Brain microvascular endothelial cell (primary cell): ENCODE measurements around the gene RBM38.

Source experiments
- DNase-seq: peaks from one replicate; pipeline ENCODE4 v3.0.0-alpha.2; 2020
- H3K27ac ChIP-seq: fragments of 250-450 bp; sonication (Bioruptor Pico); 2 replicates; pipeline ENCODE4 v1.5.1; 2020; ENCODE audit warnings: mild to moderate bottlenecking, moderate library complexity
- H3K27me3 ChIP-seq: fragments of 250-450 bp; sonication (Bioruptor Pico); replicated peaks from 2 replicates; pipeline ENCODE4 v1.5.1; 2020; ENCODE audit warnings: mild to moderate bottlenecking
- H3K36me3 ChIP-seq: fragments of 250-450 bp; sonication (Bioruptor Pico); replicated peaks from 2 replicates; pipeline ENCODE4 v1.5.1; 2020; ENCODE audit warnings: mild to moderate bottlenecking
- H3K4me3 ChIP-seq: 2 replicates; pipeline ENCODE4 v1.5.1; 2011; ENCODE audit warnings: low read depth, mild to moderate bottlenecking, control low read depth, low read length, moderate library complexity
- in situ Hi-C: cut with HindIII; loops from 2 replicates; pipeline ENCODE4 v1.10.0; 2017; ENCODE audit warnings: low sequenced_read_pairs, low pct_ligation_motif_present
- TF ChIP-seq, protein P1 (sequence below): IDR thresholded peaks from 2 replicates; pipeline ENCODE4 v1.5.1; 2011; ENCODE audit warnings: low read depth, mild to moderate bottlenecking, moderate library complexity, low read length, control low read depth, inconsistent platforms; ENCODE audit errors: missing control alignments

RBM38 gene

DNA sequence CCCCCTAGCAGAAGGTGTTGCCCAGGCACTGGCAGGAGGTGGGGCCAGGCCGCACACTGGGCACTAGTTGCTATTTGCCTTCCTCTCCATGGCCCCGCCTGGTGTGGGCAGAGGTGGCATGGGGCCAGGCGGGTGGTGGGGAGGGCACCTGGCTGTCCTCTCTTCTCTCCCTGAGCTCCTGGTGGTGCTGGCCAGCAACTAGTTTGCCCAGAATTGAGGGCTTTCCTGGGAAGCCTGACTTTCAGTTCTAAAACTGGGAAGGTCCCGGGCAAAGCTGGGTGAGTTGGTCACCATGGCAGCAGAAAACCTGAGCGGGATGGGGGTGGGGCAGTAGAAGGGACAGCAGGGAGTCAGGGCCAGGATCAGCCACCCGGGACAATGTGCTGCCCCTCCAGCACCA, 48.2 kb downstream of the RBM38 start:
- no peak for DNase-seq
- H3K27ac ChIP-seq: no peak overlapping the region
- TF ChIP-seq, protein P1, sequence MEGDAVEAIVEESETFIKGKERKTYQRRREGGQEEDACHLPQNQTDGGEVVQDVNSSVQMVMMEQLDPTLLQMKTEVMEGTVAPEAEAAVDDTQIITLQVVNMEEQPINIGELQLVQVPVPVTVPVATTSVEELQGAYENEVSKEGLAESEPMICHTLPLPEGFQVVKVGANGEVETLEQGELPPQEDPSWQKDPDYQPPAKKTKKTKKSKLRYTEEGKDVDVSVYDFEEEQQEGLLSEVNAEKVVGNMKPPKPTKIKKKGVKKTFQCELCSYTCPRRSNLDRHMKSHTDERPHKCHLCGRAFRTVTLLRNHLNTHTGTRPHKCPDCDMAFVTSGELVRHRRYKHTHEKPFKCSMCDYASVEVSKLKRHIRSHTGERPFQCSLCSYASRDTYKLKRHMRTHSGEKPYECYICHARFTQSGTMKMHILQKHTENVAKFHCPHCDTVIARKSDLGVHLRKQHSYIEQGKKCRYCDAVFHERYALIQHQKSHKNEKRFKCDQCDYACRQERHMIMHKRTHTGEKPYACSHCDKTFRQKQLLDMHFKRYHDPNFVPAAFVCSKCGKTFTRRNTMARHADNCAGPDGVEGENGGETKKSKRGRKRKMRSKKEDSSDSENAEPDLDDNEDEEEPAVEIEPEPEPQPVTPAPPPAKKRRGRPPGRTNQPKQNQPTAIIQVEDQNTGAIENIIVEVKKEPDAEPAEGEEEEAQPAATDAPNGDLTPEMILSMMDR: no peak
- no peak overlapping the region for H3K4me3 ChIP-seq
- H3K36me3 ChIP-seq: no peaks in the 10 kb centered on the region
- in situ Hi-C loops: no loop called here
- H3K27me3 ChIP-seq: peaks cover 15% of the 10 kb centered on the region

DNA sequence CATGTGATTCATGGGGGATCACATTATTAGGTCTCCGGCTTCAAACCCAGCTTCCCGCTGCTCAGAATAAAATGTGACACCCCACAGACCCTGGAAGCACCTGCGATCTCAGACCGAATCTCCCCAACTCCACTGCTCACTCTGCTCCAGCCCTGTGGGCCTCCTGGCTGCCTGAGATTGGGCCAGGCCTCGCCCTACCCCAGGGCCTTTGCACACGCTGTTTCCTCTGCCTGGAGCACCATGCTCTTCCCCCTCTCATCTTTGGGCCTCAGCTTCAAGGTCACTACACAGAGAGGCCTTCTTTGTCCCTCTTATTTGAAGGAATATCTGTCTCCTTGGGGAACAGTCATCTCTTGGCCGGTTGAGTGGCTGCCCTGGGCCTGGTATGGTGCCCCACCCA, 48.8 kb downstream of the RBM38 start:
- Histone ChIP-seq H3K36me3 (no peaks in the 10 kb centered on the region), H3K27ac (no peak overlapping the region), H3K4me3 (no peak overlapping the region), H3K27me3 (peaks cover 10% of the 10 kb centered on the region)
- no peak for DNase-seq
- in situ Hi-C loops: no loop called here
- TF ChIP-seq, protein P1: no peak

DNA sequence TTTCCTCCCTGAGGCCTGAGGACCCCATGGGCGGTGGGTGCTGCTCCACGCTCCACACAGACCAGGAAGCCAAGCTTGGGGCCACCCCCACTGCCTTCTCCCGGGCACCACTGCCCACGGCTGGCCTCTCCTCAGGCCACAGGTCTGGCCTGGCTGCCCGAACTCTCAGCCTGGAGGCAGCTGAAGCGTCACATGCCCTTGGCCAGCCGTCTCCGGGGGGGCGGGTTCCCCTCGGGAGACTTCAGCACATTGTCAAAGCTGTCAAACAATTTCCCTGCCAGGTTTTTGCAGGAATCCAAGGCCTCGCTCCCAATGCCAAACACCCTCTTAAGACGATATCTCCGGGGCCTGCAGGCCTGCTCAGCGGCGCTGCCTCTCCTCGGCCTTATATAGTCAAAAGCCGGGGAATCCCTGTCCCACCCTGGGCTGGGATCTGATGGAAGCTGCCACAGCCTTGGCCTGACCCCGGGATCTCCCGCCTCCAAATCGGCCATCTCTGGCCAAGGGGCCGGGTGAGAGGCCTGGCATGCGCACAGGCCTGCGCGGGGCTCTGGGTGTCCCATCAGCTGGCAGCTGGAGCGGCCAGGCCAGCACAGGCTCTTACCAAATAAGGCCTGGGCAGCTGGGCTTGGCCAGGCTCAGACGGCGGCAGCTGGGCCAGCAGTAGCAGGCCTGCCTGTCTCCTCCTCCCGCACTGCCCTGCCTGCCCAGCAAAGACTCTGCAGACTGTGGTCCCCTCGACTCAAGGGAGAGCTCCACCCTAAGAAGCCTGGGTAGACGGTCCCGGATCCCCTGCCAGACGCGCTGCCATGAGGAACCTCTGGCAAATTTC, 49.7 kb downstream of the RBM38 start:
- peaks cover under 1% of the 10 kb centered on the region for H3K27me3 ChIP-seq
- TF ChIP-seq, protein P1: no peak
- DNase-seq: no peak
- no peaks in the 10 kb centered on the region for H3K36me3 ChIP-seq
- no peak overlapping the region for H3K27ac ChIP-seq
- in situ Hi-C loops: no loop called here
- no peak overlapping the region for H3K4me3 ChIP-seq

DNA sequence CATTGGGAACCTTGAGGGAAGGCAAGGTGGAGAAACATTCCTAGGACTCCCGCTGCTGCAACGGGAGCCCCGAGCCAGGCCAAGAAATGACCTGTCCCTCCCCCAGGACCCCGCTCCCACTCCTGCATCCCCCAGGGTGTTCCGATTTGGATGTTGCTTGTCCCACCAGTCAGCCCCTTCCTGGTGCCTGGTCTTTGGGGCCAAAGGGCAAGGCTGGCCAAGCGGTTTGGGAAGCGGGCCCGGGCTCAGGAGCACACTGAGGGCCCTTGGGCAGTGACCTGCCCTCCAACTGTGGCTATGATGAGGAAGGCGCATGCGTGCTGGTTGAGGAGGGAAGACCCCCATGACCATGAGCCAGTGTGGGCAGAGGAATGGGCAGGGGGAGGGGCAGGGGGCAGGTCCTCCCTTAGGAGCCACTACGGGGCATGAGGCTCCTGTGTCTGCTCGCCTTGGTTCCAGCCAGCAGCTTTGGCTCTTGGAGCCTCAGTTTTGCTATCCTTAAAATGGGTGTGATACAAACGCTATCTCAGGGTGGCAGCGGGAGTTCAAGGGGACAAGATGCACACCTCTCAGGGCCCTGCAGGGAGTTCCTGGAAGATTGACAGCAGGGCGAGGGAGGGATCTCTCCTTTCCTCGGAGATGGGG, 50.4 kb downstream of the RBM38 start:
- H3K27ac ChIP-seq: no peak overlapping the region
- in situ Hi-C loops: no loop called here
- H3K36me3 ChIP-seq: no peaks in the 10 kb centered on the region
- no peak for DNase-seq
- TF ChIP-seq, protein P1: no peak
- no peak overlapping the region for H3K4me3 ChIP-seq
- no peaks in the 10 kb centered on the region for H3K27me3 ChIP-seq

DNA sequence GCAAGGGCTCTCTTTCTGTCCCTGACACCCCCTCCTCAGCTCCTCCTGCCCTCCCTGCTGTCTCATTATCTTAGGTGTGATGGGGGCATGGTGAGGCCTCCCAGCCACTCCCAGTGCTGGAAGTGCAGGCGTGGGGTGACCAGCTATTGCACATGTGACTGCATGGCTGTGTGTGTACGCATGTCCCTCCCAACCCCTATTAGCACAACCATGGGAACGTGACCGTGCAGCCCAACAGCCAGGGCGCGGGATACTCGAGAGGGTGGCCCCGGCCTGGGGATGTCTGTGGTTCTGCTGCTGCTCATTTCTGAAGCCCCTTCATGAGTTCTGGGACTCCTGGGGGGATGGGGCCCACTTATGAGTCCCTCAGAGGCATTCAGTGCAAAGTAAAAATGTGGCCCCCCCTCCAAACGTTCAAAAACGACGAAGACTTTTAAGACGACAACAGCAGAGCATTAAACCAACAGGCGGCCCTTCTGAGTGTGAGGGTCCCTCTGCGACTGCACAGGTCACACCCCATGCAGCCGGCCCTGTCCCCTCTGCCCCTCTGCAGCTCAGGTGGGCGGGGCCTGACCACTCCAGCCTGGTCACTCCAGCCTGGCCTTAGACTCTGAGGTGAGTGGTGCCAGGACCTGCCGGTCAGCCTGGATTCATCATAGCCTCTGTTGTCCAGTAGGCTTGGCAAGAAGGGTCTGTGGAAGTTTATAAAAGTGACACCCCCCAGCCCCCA, 51.1 kb downstream of the RBM38 start:
- no peak for DNase-seq
- TF ChIP-seq, protein P1: no peak
- H3K4me3 ChIP-seq: no peak overlapping the region
- H3K27ac ChIP-seq: no peak overlapping the region
- H3K27me3 ChIP-seq: no peaks in the 10 kb centered on the region
- in situ Hi-C loops: no loop called here
- H3K36me3 ChIP-seq: no peaks in the 10 kb centered on the region
